ENCODE results near the gene ZFAND6. TPM values are rescaled to one million over a fixed set of nuclear protein-coding genes. Genes with fewer than 3 reads are reported as not detected.
"Not testable (repeated sequence)": the region's sequence is repeated elsewhere in the genome, so short reads cannot be mapped to it uniquely, and the experiment has no call there.

ZFAND6 gene
- total RNA-seq, 1 donor from 2014 or later: 120 TPM

GRCh38 chr15:80099241-80099640 lies 39.8 kb downstream of the ZFAND6 start:
- DNase-seq: no peak

- DNase-seq: not testable (repeated sequence)
Measured at GRCh38 chr15:80099662-80100061, 40.2 kb downstream of the ZFAND6 start.

- DNase-seq: no peak
Measured at GRCh38 chr15:80100247-80100646, 40.8 kb downstream of the ZFAND6 start.

GRCh38 chr15:80105193-80105592 lies 45.7 kb downstream of the ZFAND6 start:
- no peak for DNase-seq

- DNase-seq: no peak
Measured at GRCh38 chr15:80105595-80105994, 46.1 kb downstream of the ZFAND6 start.

- DNase-seq: no peak
Measured at GRCh38 chr15:80106051-80106450, 46.6 kb downstream of the ZFAND6 start.

GRCh38 chr15:80107204-80107603 lies 47.7 kb downstream of the ZFAND6 start:
- DNase-seq: no peak

- no peak for DNase-seq
Measured at GRCh38 chr15:80107774-80108173, 48.3 kb downstream of the ZFAND6 start.

GRCh38 chr15:80109388-80109787 lies 49.9 kb downstream of the ZFAND6 start:
- no peak for DNase-seq

- DNase-seq: no peak
Measured at GRCh38 chr15:80110920-80111319, 51.4 kb downstream of the ZFAND6 start.

- DNase-seq: no peak
Measured at GRCh38 chr15:80114114-80114513, 54.6 kb downstream of the ZFAND6 start.

- no peak for DNase-seq
Measured at GRCh38 chr15:80115021-80115420, 55.5 kb downstream of the ZFAND6 start.

- no peak for DNase-seq
Measured at GRCh38 chr15:80118956-80119355, 59.5 kb downstream of the ZFAND6 start.

- no peak for DNase-seq
Measured at GRCh38 chr15:80120636-80121035, 61.2 kb downstream of the ZFAND6 start.

- no peak for DNase-seq
Measured at GRCh38 chr15:80121546-80121945, 62.1 kb downstream of the ZFAND6 start.

GRCh38 chr15:80123034-80123433 lies 63.6 kb downstream of the ZFAND6 start:
- no peak for DNase-seq

- not testable (repeated sequence) for DNase-seq
Measured at GRCh38 chr15:80127253-80127652, 67.8 kb downstream of the ZFAND6 start.

GRCh38 chr15:80127911-80128310 lies 68.4 kb downstream of the ZFAND6 start:
- DNase-seq: no peak

- no peak for DNase-seq
Measured at GRCh38 chr15:80132382-80132781, 72.9 kb downstream of the ZFAND6 start.

- no peak for DNase-seq
Measured at GRCh38 chr15:80136854-80137253, 77.4 kb downstream of the ZFAND6 start.

- no peak for DNase-seq
Measured at GRCh38 chr15:80138961-80139360, 79.5 kb downstream of the ZFAND6 start.

- no peak for DNase-seq
Measured at GRCh38 chr15:80140909-80141308, 81.4 kb downstream of the ZFAND6 start.

GRCh38 chr15:80141916-80142598 lies 82.6 kb downstream of the ZFAND6 start:
- no peak for DNase-seq

GRCh38 chr15:80142646-80143045 lies 83.2 kb downstream of the ZFAND6 start:
- DNase-seq: no peak

- DNase-seq: no peak
Measured at GRCh38 chr15:80151148-80151547, 91.7 kb downstream of the ZFAND6 start.

Data from skin of body (tissue), 2 donors.